Fibroblast of pulmonary artery (primary cell): ENCODE results near the gene MACROD2.

ENCODE experiments used
- DNase-seq: peaks from one replicate; pipeline ENCODE4 v3.0.0-alpha.2; 2010; ENCODE audit warnings: low read depth
- H3K4me3 ChIP-seq: replicated peaks from 2 replicates; pipeline ENCODE4 v1.5.1; 2011; ENCODE audit warnings: low read depth, mild to moderate bottlenecking, control low read depth, low read length, moderate library complexity
- CTCF ChIP-seq: IDR thresholded peaks from 2 replicates; pipeline ENCODE4 v1.5.1; 2011; ENCODE audit warnings: mild to moderate bottlenecking, control low read depth, low read length, inconsistent platforms; ENCODE audit errors: missing control alignments

Gene MACROD2

GRCh38 chr20:15256676-15257568 lies 1261.6 kb downstream of the MACROD2 start:
- peak; percentile 0 for DNase-seq
- TF ChIP-seq CTCF, result no peak
- no peak overlapping the region for H3K4me3 ChIP-seq

- DNase-seq, result peak; percentile 6
- TF ChIP-seq CTCF, result no peak
- H3K4me3 ChIP-seq, result no peak overlapping the region
These were observed 1262.2 kb downstream of the MACROD2 start for GRCh38 chr20:15257569-15257870.

GRCh38 chr20:15265581-15266309 lies 1270.4 kb downstream of the MACROD2 start:
- no peak for DNase-seq
- TF ChIP-seq CTCF, result no peak
- H3K4me3 ChIP-seq, result no peak overlapping the region

GRCh38 chr20:15267935-15268334 lies 1272.6 kb downstream of the MACROD2 start:
- TF ChIP-seq CTCF, result no peak

GRCh38 chr20:15278041-15278440 lies 1282.7 kb downstream of the MACROD2 start:
- no peak for DNase-seq
- no peak overlapping the region for H3K4me3 ChIP-seq
- no peak for TF ChIP-seq CTCF

More at GRCh38 chr20:15267935-15268334, 1272.6 kb downstream of the MACROD2 start:
- DNase-seq, result no peak
- no peak overlapping the region for H3K4me3 ChIP-seq

GRCh38 chr20:15287329-15287728 lies 1292.0 kb downstream of the MACROD2 start:
- no peak overlapping the region for H3K4me3 ChIP-seq
- DNase-seq, result no peak
- TF ChIP-seq CTCF, result no peak

GRCh38 chr20:15288106-15288505 lies 1292.8 kb downstream of the MACROD2 start:
- no peak for DNase-seq
- no peak for TF ChIP-seq CTCF
- no peak overlapping the region for H3K4me3 ChIP-seq
